Measurements from ENCODE around the gene FRAS1.

FRAS1 gene

GRCh38 chr4:78342125-78342524, 285.0 kb downstream of the FRAS1 start:
- Histone ChIP-seq H3K9ac (ENCODE audit: low read length) (no peak overlapping the region), H3K4me3 (ENCODE audit: low read length) (no peak overlapping the region), H3K4me1 (ENCODE audit: control insufficient read depth, insufficient read depth, low read length) (no peaks in the 10 kb centered on the region), H3K36me3 (ENCODE audit: control insufficient read depth, insufficient read depth, low read length) (no peaks in the 10 kb centered on the region), H3K27me3 (ENCODE audit: control insufficient read depth, insufficient read depth, low read length) (no peaks in the 10 kb centered on the region), H3K27ac (ENCODE audit: low read depth, low read length) (no peak overlapping the region)

GRCh38 chr4:78343682-78344081, 286.6 kb downstream of the FRAS1 start:
- Histone ChIP-seq H3K36me3 (ENCODE audit: control insufficient read depth, insufficient read depth, low read length) (no peaks in the 10 kb centered on the region), H3K27me3 (ENCODE audit: control insufficient read depth, insufficient read depth, low read length) (no peaks in the 10 kb centered on the region), H3K9ac (ENCODE audit: low read length) (no peak overlapping the region), H3K4me3 (ENCODE audit: low read length) (no peak overlapping the region), H3K4me1 (ENCODE audit: control insufficient read depth, insufficient read depth, low read length) (no peaks in the 10 kb centered on the region), H3K27ac (ENCODE audit: low read depth, low read length) (no peak overlapping the region)

- Histone ChIP-seq H3K27ac (ENCODE audit: low read depth, low read length) (no peak overlapping the region), H3K9ac (ENCODE audit: low read length) (no peak overlapping the region), H3K36me3 (ENCODE audit: control insufficient read depth, insufficient read depth, low read length) (no peaks in the 10 kb centered on the region), H3K27me3 (ENCODE audit: control insufficient read depth, insufficient read depth, low read length) (no peaks in the 10 kb centered on the region), H3K4me3 (ENCODE audit: low read length) (no peak overlapping the region), H3K4me1 (ENCODE audit: control insufficient read depth, insufficient read depth, low read length) (no peaks in the 10 kb centered on the region)
Observed at GRCh38 chr4:78345237-78345636, 288.1 kb downstream of the FRAS1 start.

- H3K27me3 ChIP-seq (ENCODE audit: control insufficient read depth, insufficient read depth, low read length): no peaks in the 10 kb centered on the region
- H3K9ac ChIP-seq (ENCODE audit: low read length): no peak overlapping the region
- H3K27ac ChIP-seq (ENCODE audit: low read depth, low read length): no peak overlapping the region
Observed at GRCh38 chr4:78346222-78346621, 289.1 kb downstream of the FRAS1 start.

GRCh38 chr4:78347527-78347926, 290.4 kb downstream of the FRAS1 start:
- no peak overlapping the region for H3K9ac ChIP-seq (ENCODE audit: low read length)
- H3K27me3 ChIP-seq (ENCODE audit: control insufficient read depth, insufficient read depth, low read length): no peaks in the 10 kb centered on the region
- H3K4me3 ChIP-seq (ENCODE audit: low read length): no peak overlapping the region
- H3K36me3 ChIP-seq (ENCODE audit: control insufficient read depth, insufficient read depth, low read length): no peaks in the 10 kb centered on the region
- H3K27ac ChIP-seq (ENCODE audit: low read depth, low read length): no peak overlapping the region
- H3K4me1 ChIP-seq (ENCODE audit: control insufficient read depth, insufficient read depth, low read length): no peaks in the 10 kb centered on the region

More at GRCh38 chr4:78346222-78346621, 289.1 kb downstream of the FRAS1 start:
- H3K4me1 ChIP-seq (ENCODE audit: control insufficient read depth, insufficient read depth, low read length): no peaks in the 10 kb centered on the region
- no peaks in the 10 kb centered on the region for H3K36me3 ChIP-seq (ENCODE audit: control insufficient read depth, insufficient read depth, low read length)
- no peak overlapping the region for H3K4me3 ChIP-seq (ENCODE audit: low read length)

GRCh38 chr4:78353921-78354320, 296.8 kb downstream of the FRAS1 start:
- Histone ChIP-seq H3K9ac (ENCODE audit: low read length) (no peak overlapping the region), H3K4me1 (ENCODE audit: control insufficient read depth, insufficient read depth, low read length) (no peaks in the 10 kb centered on the region), H3K27ac (ENCODE audit: low read depth, low read length) (no peak overlapping the region), H3K27me3 (ENCODE audit: control insufficient read depth, insufficient read depth, low read length) (no peaks in the 10 kb centered on the region), H3K36me3 (ENCODE audit: control insufficient read depth, insufficient read depth, low read length) (no peaks in the 10 kb centered on the region), H3K4me3 (ENCODE audit: low read length) (no peak overlapping the region)

- no peak overlapping the region for H3K9ac ChIP-seq (ENCODE audit: low read length)
- no peaks in the 10 kb centered on the region for H3K4me1 ChIP-seq (ENCODE audit: control insufficient read depth, insufficient read depth, low read length)
- H3K4me3 ChIP-seq (ENCODE audit: low read length): no peak overlapping the region
- H3K36me3 ChIP-seq (ENCODE audit: control insufficient read depth, insufficient read depth, low read length): no peaks in the 10 kb centered on the region
- H3K27me3 ChIP-seq (ENCODE audit: control insufficient read depth, insufficient read depth, low read length): no peaks in the 10 kb centered on the region
- no peak overlapping the region for H3K27ac ChIP-seq (ENCODE audit: low read depth, low read length)
Observed at GRCh38 chr4:78354782-78355181, 297.7 kb downstream of the FRAS1 start.

- H3K27me3 ChIP-seq (ENCODE audit: control insufficient read depth, insufficient read depth, low read length): no peaks in the 10 kb centered on the region
- H3K4me1 ChIP-seq (ENCODE audit: control insufficient read depth, insufficient read depth, low read length): no peaks in the 10 kb centered on the region
- no peaks in the 10 kb centered on the region for H3K36me3 ChIP-seq (ENCODE audit: control insufficient read depth, insufficient read depth, low read length)
- H3K9ac ChIP-seq (ENCODE audit: low read length): no peak overlapping the region
- no peak overlapping the region for H3K4me3 ChIP-seq (ENCODE audit: low read length)
- H3K27ac ChIP-seq (ENCODE audit: low read depth, low read length): no peak overlapping the region
Observed at GRCh38 chr4:78355306-78355705, 298.2 kb downstream of the FRAS1 start.

- no peak overlapping the region for H3K9ac ChIP-seq (ENCODE audit: low read length)
- no peaks in the 10 kb centered on the region for H3K36me3 ChIP-seq (ENCODE audit: control insufficient read depth, insufficient read depth, low read length)
- no peak overlapping the region for H3K27ac ChIP-seq (ENCODE audit: low read depth, low read length)
- H3K4me3 ChIP-seq (ENCODE audit: low read length): no peak overlapping the region
- no peaks in the 10 kb centered on the region for H3K4me1 ChIP-seq (ENCODE audit: control insufficient read depth, insufficient read depth, low read length)
- H3K27me3 ChIP-seq (ENCODE audit: control insufficient read depth, insufficient read depth, low read length): no peaks in the 10 kb centered on the region
Observed at GRCh38 chr4:78356251-78356786, 299.2 kb downstream of the FRAS1 start.

- Histone ChIP-seq H3K4me3 (ENCODE audit: low read length) (no peak overlapping the region), H3K27ac (ENCODE audit: low read depth, low read length) (no peak overlapping the region), H3K4me1 (ENCODE audit: control insufficient read depth, insufficient read depth, low read length) (no peaks in the 10 kb centered on the region)
Observed at GRCh38 chr4:78357122-78357521, 300.0 kb downstream of the FRAS1 start.

GRCh38 chr4:78360466-78360865, 303.3 kb downstream of the FRAS1 start:
- no peaks in the 10 kb centered on the region for H3K27me3 ChIP-seq (ENCODE audit: control insufficient read depth, insufficient read depth, low read length)
- no peak overlapping the region for H3K9ac ChIP-seq (ENCODE audit: low read length)
- no peak overlapping the region for H3K4me3 ChIP-seq (ENCODE audit: low read length)
- H3K36me3 ChIP-seq (ENCODE audit: control insufficient read depth, insufficient read depth, low read length): no peaks in the 10 kb centered on the region
- no peak overlapping the region for H3K27ac ChIP-seq (ENCODE audit: low read depth, low read length)
- no peaks in the 10 kb centered on the region for H3K4me1 ChIP-seq (ENCODE audit: control insufficient read depth, insufficient read depth, low read length)

More at GRCh38 chr4:78357122-78357521, 300.0 kb downstream of the FRAS1 start:
- no peaks in the 10 kb centered on the region for H3K27me3 ChIP-seq (ENCODE audit: control insufficient read depth, insufficient read depth, low read length)
- no peaks in the 10 kb centered on the region for H3K36me3 ChIP-seq (ENCODE audit: control insufficient read depth, insufficient read depth, low read length)
- no peak overlapping the region for H3K9ac ChIP-seq (ENCODE audit: low read length)

- no peaks in the 10 kb centered on the region for H3K27me3 ChIP-seq (ENCODE audit: control insufficient read depth, insufficient read depth, low read length)
- H3K9ac ChIP-seq (ENCODE audit: low read length): no peak overlapping the region
- H3K4me1 ChIP-seq (ENCODE audit: control insufficient read depth, insufficient read depth, low read length): no peaks in the 10 kb centered on the region
- H3K4me3 ChIP-seq (ENCODE audit: low read length): no peak overlapping the region
- H3K27ac ChIP-seq (ENCODE audit: low read depth, low read length): no peak overlapping the region
- H3K36me3 ChIP-seq (ENCODE audit: control insufficient read depth, insufficient read depth, low read length): no peaks in the 10 kb centered on the region
Observed at GRCh38 chr4:78361621-78362120, 304.5 kb downstream of the FRAS1 start.

GRCh38 chr4:78362310-78362709, 305.2 kb downstream of the FRAS1 start:
- no peak overlapping the region for H3K4me3 ChIP-seq (ENCODE audit: low read length)
- H3K9ac ChIP-seq (ENCODE audit: low read length): no peak overlapping the region
- no peaks in the 10 kb centered on the region for H3K36me3 ChIP-seq (ENCODE audit: control insufficient read depth, insufficient read depth, low read length)
- no peaks in the 10 kb centered on the region for H3K27me3 ChIP-seq (ENCODE audit: control insufficient read depth, insufficient read depth, low read length)
- H3K4me1 ChIP-seq (ENCODE audit: control insufficient read depth, insufficient read depth, low read length): no peaks in the 10 kb centered on the region
- H3K27ac ChIP-seq (ENCODE audit: low read depth, low read length): no peak overlapping the region
